A673 (cell line): ENCODE data around the gene TOMM40. TPM values are rescaled to one million over a fixed set of nuclear protein-coding genes. Genes with fewer than 3 reads are reported as not detected.

Experiments
- BruUV-seq: library from RNA; stranded (reverse); fragments of 400-500 nt; replicated peaks from 2 replicates; lab custom pipeline; 2021; lab: Mats Ljungman, UMichigan
- CTCF ChIA-PET: fragments of 300-600 bp; sonication (Branson Sonifier 250); formaldehyde crosslinking; loops from one replicate; lab custom pipeline; 2022; ENCODE audit warnings: antibody characterized with exemption; lab: Charles Lee
- POLR2A ChIA-PET: fragments of 300-600 bp; sonication (Branson Sonifier 250); formaldehyde crosslinking; loops from one replicate; lab custom pipeline; 2022; ENCODE audit warnings: antibody characterized with exemption; ENCODE audit not compliant: low non-redundant PET; lab: Charles Lee
- DNase-seq: peaks from one replicate; pipeline ENCODE4 v3.0.0-alpha.2; 2015; ENCODE audit warnings: low spot score
- H3K27ac ChIP-seq: fragments of 200-600 bp; sonication (generic); 2 replicates; pipeline ENCODE4 v1.5.1; 2016; ENCODE audit warnings: mixed run types, low read depth, mild to moderate bottlenecking, mixed read lengths, antibody characterized with exemption, low read length; ENCODE audit not compliant: poor library complexity, severe bottlenecking
- H3K27me3 ChIP-seq: fragments of 200-600 bp; sonication (generic); replicated peaks from 2 replicates; pipeline ENCODE4 v1.6.1; 2017; ENCODE audit warnings: mixed run types, low read depth, mild to moderate bottlenecking, mixed read lengths, antibody characterized with exemption, low read length; ENCODE audit not compliant: insufficient read depth, poor library complexity
- H3K36me3 ChIP-seq: fragments of 200-600 bp; sonication (generic); 2 replicates; pipeline ENCODE4 v1.6.1; 2016; ENCODE audit warnings: mixed run types, mild to moderate bottlenecking, mixed read lengths, antibody characterized with exemption, low read length; ENCODE audit not compliant: insufficient read depth, poor library complexity, severe bottlenecking
- H3K4me1 ChIP-seq: fragments of 200-600 bp; sonication (generic); 2 replicates; pipeline ENCODE4 v1.6.1; 2017; ENCODE audit warnings: mixed run types, mild to moderate bottlenecking, mixed read lengths, antibody characterized with exemption, low read length; ENCODE audit not compliant: insufficient read depth, poor library complexity, severe bottlenecking
- H3K4me3 ChIP-seq: fragments of 200-600 bp; sonication (generic); 2 replicates; pipeline ENCODE4 v1.5.1; 2016; ENCODE audit warnings: low read depth, mixed run types, mild to moderate bottlenecking, mixed read lengths, low read length; ENCODE audit not compliant: poor library complexity, severe bottlenecking
- H3K9me3 ChIP-seq: fragments of 200-600 bp; sonication (generic); 2 replicates; pipeline ENCODE4 v1.6.1; 2016; ENCODE audit warnings: mixed run types, low read depth, mild to moderate bottlenecking, mixed read lengths, antibody characterized with exemption, low read length; ENCODE audit not compliant: poor library complexity, severe bottlenecking
- CTCF ChIP-seq: fragments of 300-800, 200-600 bp; sonication (generic); conservative IDR thresholded peaks from 2 replicates; pipeline ENCODE4 v1.5.1; 2017; ENCODE audit warnings: low read depth, mild to moderate bottlenecking, antibody characterized with exemption, low read length, moderate library complexity, mixed read lengths
- EZH2 ChIP-seq: fragments of 200-600 bp; sonication (generic); IDR thresholded peaks from 2 replicates; pipeline ENCODE4 v1.6.1; 2017; ENCODE audit warnings: borderline replicate concordance, low read depth, mild to moderate bottlenecking, mixed read lengths, antibody characterized with exemption, low read length; ENCODE audit not compliant: poor library complexity, severe bottlenecking
- intact Hi-C: fragments of 100-400 bp; cut with micrococcal nuclease; formaldehyde crosslinking; loops from one replicate; pipeline ENCODE4 v1.10.0; 2022; ENCODE audit not compliant: unreplicated experiment
- total RNA-seq: library from RNA; stranded (reverse); gene quantifications from 2 replicates; pipeline ENCODE4 v1.2.3, GENCODE V29; 2021

TOMM40 gene
- total RNA-seq, 1 experiment from 2014 or later, result 234 TPM

DNA sequence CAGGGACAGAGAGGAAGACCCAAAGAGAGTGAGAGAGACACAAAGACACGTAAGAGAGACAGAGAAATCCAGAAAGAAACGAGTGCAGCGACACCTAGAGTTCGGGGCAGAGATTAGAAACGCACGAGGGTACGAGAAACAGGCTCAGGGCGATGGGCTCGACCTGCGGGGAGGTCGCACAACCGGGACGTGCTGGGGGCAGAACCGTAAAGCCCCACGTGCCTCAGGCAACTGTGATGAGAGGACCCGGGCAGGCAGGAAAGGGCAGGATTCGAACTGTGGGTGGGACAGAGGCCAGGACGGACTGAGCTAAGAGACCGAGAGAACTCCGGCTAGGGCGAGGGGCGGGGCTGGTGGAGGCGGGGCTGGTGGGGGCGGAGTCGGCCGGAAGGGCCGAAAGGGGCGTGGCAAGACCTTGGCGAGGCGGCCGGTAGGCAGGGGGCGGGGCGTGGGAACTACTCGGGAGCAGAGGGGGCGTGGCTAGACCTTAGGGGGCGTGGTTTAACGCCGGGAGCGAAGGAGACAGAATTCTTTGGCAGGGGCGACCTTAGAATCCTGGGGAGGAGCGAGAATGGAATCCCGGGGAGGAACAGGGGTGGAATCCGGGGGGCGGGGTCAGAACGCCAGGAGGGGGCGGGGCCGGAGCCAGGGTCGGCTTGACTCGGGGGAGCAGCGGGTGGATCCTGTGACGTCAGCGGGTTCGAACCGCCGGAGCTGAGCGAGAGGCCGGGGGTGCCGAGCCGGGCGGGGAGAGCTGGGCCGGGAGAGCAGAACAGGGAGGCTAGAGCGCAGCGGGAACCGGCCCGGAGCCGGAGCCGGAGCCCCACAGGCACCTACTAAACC, 45.2 kb upstream of the TOMM40 start, which contains the start of gene NECTIN2:
Gene NECTIN2, plus strand, starts transcription at position 686 of the 843 bp plus-strand sequence. CDS start 229 bp downstream, outside the sequence.
- DNase-seq, result peak; percentile 99
- intact Hi-C loops, result loop anchor here (1.0 to 10.0 kb wide), 4 partner anchors 45 to 161 kb away; partner anchors contain the start of gene TOMM40
- no TSS peak for BruUV-seq
- Histone ChIP-seq H3K4me1 (peaks cover 29% of the 10 kb centered on the region), H3K4me3 (peak within 1 kb of the TSS; percentile 64), H3K9me3 (no peaks in the 10 kb centered on the region), H3K27me3 (no peaks in the 10 kb centered on the region), H3K36me3 (no peaks in the 10 kb centered on the region), H3K27ac (peak within 1 kb of the TSS; percentile 96)
- TF ChIP-seq EZH2 (no peak), CTCF (peak; percentile 91)
- ChIA-PET CTCF (interaction anchor here (0.6 to 1.0 kb wide), 3 partner anchors 44 to 106 kb away, joined by 4 to 10 read pairs (median 6); no protein-coding TSS in a partner anchor), POLR2A (interaction anchor here (0.6 kb wide), 1 partner anchor 156 kb away, joined by 5 read pairs; no protein-coding TSS in a partner anchor)

- TF ChIP-seq CTCF (no peak), EZH2 (no peak)
- peaks cover 29% of the 10 kb centered on the region for H3K4me1 ChIP-seq
- peak overlapping the region; percentile 64 for H3K4me3 ChIP-seq
- no peak for DNase-seq
- H3K9me3 ChIP-seq, result no peaks in the 10 kb centered on the region
- no peaks in the 10 kb centered on the region for H3K27me3 ChIP-seq
- peak overlapping the region; percentile 96 for H3K27ac ChIP-seq
- no peaks in the 10 kb centered on the region for H3K36me3 ChIP-seq
- intact Hi-C loops, result loop anchor here (2.0 to 10.0 kb wide), 2 partner anchors 44 to 162 kb away; partner anchors contain the start of gene TOMM40
- no TSS peak for BruUV-seq
- CTCF ChIA-PET, result interaction anchor here (1.0 kb wide), 1 partner anchor 43 kb away, joined by 4 read pairs; no protein-coding TSS in a partner anchor
- POLR2A ChIA-PET, result interaction anchor here (0.6 kb wide), 1 partner anchor 155 kb away, joined by 5 read pairs; no protein-coding TSS in a partner anchor
Observed at GRCh38 chr19:44846455-44847143, 44.5 kb upstream of the TOMM40 start.

GRCh38 chr19:44847144-44848035, 43.7 kb upstream of the TOMM40 start:
- no peaks in the 10 kb centered on the region for H3K36me3 ChIP-seq
- TF ChIP-seq CTCF, result no peak
- TF ChIP-seq EZH2, result no peak
- H3K27ac ChIP-seq, result peak overlapping the region; percentile 96
- no peaks in the 10 kb centered on the region for H3K27me3 ChIP-seq
- peak overlapping the region; percentile 64 for H3K4me3 ChIP-seq
- ChIA-PET CTCF (interaction anchor here (0.6 to 1.3 kb wide), 2 partner anchors 77 to 158 kb away, joined by 3 read pairs; no protein-coding TSS in a partner anchor), POLR2A (no interaction called here)
- TSS peak; percentile 74 for BruUV-seq
- no peaks in the 10 kb centered on the region for H3K9me3 ChIP-seq
- peak; percentile 70 for DNase-seq
- H3K4me1 ChIP-seq, result peaks cover 29% of the 10 kb centered on the region
- intact Hi-C loops, result loop anchor here (2.0 to 10.0 kb wide), 2 partner anchors 43 to 163 kb away; partner anchors contain the start of gene TOMM40
